Dendritic cell treated with granulocyte-macrophage colony-stimulating factor and Interleukin-4, amounts not matched to agents 40 ng/mL and 50 ng/mL, for 4 days (primary cell): Measurements from ENCODE around the gene DUSP22.

Source experiments
- H3K27ac Mint-ChIP-seq: one replicate; pipeline ENCODE4 v1.8.0; 2022; ENCODE audit warnings: mild to moderate bottlenecking, mixed read lengths
- H3K27me3 Mint-ChIP-seq: one replicate; pipeline ENCODE4 v1.8.0; 2022; ENCODE audit warnings: mild to moderate bottlenecking, mixed read lengths
- H3K36me3 Mint-ChIP-seq: one replicate; pipeline ENCODE4 v1.8.0; 2022; ENCODE audit warnings: low read depth, mixed read lengths
- H3K4me1 Mint-ChIP-seq: one replicate; pipeline ENCODE4 v1.8.0; 2022; ENCODE audit warnings: low read depth, mixed read lengths
- H3K4me3 Mint-ChIP-seq: one replicate; pipeline ENCODE4 v1.8.0; 2022; ENCODE audit warnings: mild to moderate bottlenecking, moderate library complexity, mixed read lengths
- H3K9me3 Mint-ChIP-seq: one replicate; pipeline ENCODE4 v1.8.0; 2022; ENCODE audit warnings: mixed read lengths
- intact Hi-C: fragments of 100-400 bp; cut with micrococcal nuclease; formaldehyde crosslinking; loops from one replicate; pipeline ENCODE4 v1.15.0; 2022

DUSP22 gene

DNA sequence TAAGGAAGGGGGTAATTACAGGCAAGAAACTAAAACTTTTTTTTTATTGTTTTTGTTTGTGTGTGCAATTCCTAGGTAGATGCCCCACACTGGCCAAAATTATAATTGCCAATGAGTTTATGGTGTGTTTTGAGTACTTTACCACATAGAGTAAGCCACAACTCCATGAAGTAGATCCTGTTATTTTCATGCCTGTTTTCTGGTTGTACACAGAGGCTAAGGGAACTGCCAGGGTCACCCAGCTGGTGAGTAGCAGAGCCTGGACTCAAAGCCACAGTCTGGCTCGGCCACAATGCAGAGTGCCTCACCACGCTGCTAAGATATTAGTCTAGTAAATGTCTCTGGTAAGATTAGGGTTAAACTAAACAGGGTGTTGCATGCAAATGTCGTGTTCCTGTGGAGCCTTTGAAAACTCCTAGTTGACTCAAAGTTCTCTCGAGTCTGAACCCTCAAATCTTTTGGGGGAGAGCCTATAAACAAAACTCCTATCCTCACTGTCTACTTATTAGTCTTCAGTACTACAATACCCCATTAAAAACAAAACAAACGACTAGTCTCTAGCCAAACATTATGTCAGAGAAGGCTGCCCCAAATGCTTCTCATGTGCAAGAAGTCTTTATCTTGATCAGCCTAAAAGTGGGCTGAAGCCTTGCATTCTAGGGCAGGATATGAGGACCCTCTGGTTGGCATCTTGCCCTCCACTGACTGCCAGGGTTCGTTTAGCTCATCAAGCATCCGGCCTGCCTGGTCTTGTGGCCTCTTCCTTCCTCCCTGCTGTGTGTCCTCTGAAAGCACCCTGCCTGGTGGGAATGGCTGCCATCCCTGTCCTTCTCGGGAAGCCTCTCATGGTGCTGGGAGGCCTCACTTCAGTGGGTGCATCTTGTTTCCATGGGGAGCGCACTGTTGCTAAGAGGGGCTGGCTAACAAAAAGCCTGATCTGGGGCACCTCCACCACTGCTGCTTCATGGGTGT lies 4.2 kb downstream of the DUSP22 start:
- peaks cover 24% of the 10 kb centered on the region for H3K4me1 Mint-ChIP-seq
- no peaks in the 10 kb centered on the region for H3K27me3 Mint-ChIP-seq
- H3K4me3 Mint-ChIP-seq: peak overlapping the region; percentile 48
- H3K27ac Mint-ChIP-seq: no peak overlapping the region
- H3K36me3 Mint-ChIP-seq: peaks cover 16% of the 10 kb centered on the region
- no peaks in the 10 kb centered on the region for H3K9me3 Mint-ChIP-seq
- intact Hi-C loops: no loop called here

DNA sequence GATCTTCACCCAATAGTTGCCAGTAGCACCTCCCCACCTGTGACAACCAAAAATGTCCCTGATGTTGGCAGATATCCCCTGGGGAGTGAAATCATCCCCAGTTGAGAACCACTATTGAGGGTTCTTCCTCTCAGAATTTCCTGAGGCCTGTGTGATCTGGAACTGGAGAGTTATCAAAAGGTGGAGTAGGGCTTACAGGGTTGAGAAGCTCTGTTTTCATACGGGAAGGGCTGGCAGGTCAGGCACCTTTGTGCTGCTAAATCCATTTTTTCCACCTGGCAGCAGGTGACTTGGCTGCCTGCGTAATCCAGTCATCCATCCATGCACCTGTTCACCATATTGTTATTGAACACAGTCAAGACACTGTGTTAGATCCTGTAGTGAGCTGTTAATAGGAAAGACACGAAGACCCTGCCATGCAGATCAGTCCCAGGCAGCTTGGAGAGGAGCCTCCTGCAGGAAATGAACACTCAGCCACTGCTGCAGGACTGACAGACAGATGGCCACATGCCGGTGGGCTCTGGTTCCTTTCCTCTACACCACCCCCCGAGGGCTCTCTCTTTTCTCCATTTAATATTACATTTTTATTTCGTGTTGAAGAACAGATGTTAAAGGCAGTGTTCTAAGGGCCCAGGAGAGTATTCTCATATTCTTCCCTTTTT lies 5.4 kb downstream of the DUSP22 start:
- Mint-ChIP-seq H3K4me1 (peaks cover 24% of the 10 kb centered on the region), H3K4me3 (no peak overlapping the region), H3K36me3 (peaks cover 10% of the 10 kb centered on the region), H3K27ac (no peak overlapping the region), H3K27me3 (no peaks in the 10 kb centered on the region), H3K9me3 (no peaks in the 10 kb centered on the region)
- intact Hi-C loops: no loop called here

DNA sequence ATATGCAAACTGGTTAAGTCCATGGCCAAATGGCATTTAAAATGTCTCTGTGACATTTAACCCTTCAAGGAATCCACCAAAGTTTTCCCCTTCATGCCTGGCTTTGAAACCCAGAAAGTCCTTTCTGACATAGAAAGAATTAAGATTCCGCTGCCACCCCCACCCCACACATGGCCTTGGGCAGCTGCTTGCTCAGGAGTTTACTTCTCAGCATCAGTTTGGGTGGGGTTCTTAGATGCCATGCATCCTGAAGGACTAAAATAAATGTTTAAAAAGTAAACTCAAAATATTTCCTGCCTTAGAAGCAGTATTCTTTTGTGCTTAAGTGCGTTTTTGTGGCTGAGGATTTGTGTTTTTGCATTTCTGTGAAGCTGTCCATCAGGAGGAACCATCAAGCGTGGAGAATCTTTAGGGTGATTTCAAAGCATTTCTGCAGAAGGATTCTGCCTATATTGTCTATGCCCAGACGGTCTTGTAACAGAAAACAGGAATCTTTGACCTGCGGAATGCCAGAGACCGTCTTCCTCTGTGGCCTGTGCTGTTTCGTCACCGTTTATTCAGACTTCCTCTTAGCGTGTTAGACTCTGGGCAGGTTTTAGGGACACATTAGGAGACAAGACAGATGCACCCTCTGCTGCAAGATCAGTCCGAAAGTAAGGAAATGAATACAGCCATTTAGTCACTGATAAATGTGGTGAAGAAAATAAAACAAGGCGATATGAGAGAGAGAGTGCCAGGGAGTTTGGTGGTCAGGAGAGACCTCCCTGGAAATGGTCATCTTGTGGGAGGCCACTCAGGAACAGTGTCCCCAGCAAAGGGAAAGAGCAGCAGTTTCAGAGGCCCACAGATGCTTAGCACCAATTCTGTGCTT lies 6.2 kb downstream of the DUSP22 start:
- no peak overlapping the region for H3K27ac Mint-ChIP-seq
- peaks cover 17% of the 10 kb centered on the region for H3K4me1 Mint-ChIP-seq
- no peak overlapping the region for H3K4me3 Mint-ChIP-seq
- no peaks in the 10 kb centered on the region for H3K9me3 Mint-ChIP-seq
- intact Hi-C loops: no loop called here
- no peaks in the 10 kb centered on the region for H3K27me3 Mint-ChIP-seq
- peaks cover 2% of the 10 kb centered on the region for H3K36me3 Mint-ChIP-seq

DNA sequence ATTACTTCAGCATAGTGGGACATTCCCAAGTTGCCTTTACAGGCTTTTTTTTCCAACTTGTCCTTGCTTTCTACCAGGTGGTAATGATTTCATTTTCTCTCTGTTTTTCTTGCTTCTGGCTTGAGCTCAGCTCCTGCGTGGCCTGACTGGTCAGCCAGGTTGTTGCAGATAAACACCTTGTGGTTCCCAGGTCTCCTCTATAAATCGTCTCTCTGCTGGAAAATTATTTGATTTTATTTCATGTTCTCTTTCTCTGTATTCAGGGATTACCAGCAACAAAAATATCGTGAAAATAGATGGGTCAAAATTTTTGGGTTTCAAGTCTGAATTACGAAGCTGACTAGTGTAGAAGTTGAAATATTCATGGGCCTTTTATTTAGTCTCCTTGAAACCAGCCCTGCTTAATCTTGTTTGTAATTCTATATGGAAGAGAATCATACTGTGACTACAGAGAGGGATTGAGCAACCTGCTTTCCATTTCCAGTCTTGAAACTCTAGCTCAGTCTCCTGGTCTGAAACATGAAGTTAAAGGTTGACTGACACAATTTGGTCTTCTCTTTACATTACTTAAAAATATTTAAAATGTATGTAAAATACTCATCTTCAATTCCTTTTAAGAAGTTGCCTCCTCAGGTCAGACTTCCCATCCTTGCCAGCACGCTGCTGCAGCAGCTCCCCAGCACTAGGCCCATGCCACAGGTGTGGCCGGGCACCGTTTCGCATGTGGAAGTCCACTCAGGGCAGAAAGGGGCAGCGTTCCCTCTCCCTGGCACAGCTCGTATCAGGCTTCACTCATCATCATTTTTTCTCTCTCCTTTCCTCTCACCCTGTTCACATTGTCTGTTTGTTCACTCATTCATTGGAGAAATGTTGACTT lies 7.1 kb downstream of the DUSP22 start:
- no peak overlapping the region for H3K4me3 Mint-ChIP-seq
- intact Hi-C loops: no loop called here
- H3K27ac Mint-ChIP-seq: no peak overlapping the region

DNA sequence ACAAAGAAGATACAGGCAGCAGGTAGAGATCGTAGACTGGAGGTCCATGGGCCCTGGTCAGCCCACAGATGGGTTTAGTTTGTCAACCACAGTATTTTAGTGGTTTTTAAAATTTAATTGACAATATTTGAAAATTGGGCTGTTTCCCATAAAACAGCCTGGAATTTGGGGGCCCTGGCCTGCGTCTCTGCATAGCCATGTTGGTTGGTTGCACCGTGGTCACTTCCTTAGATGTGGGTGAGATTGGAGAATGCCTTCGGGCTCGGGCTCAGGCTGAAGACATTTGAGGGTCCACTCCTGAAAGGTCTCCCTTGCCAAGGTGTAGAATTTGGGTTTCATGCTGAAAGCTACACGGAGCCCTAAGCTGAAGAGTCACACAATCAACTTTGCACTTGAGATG lies 7.7 kb downstream of the DUSP22 start:
- intact Hi-C loops: no loop called here
- no peaks in the 10 kb centered on the region for H3K9me3 Mint-ChIP-seq
- no peak overlapping the region for H3K4me3 Mint-ChIP-seq
- H3K27me3 Mint-ChIP-seq: no peaks in the 10 kb centered on the region
- H3K27ac Mint-ChIP-seq: no peak overlapping the region
- no peaks in the 10 kb centered on the region for H3K36me3 Mint-ChIP-seq
- peaks cover 14% of the 10 kb centered on the region for H3K4me1 Mint-ChIP-seq

More for the DNA sequence above, 7.1 kb downstream of the DUSP22 start:
- Mint-ChIP-seq H3K4me1 (peaks cover 14% of the 10 kb centered on the region), H3K36me3 (no peaks in the 10 kb centered on the region), H3K27me3 (no peaks in the 10 kb centered on the region), H3K9me3 (no peaks in the 10 kb centered on the region)

DNA sequence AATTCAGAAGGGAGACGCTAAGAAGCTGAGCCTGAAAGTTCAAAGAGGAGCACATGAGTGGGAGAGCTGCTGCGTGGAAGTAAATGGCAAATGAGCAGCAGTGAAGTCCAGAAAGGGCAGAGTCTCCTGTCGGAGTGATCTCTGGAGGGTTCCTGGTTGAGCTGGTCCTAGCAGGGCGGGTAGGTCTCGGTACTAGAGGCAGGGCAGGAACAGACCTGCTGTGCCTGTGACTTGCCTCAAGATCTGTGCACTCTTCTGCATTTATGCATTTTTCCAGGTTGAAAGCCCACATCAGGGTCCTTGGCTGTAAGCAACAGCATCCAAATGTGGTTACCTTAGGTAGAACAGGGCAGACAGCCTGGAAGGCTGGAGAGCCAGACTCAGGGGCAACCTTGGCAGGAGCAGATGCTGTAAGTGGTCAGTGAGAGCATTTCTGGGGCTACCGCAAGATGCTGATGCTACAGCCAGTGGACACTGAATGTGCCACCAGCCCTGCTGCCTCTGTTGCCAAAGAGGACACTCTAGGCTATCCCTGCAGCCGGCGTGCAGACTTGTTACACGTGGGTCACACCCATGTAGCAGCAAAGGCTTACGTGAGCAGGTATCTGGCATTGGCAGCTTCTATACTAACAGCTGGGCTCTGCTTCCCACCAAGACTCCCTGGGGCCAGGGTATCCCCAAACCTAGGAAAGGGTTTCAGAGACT lies 8.4 kb downstream of the DUSP22 start:
- Mint-ChIP-seq H3K27me3 (no peaks in the 10 kb centered on the region), H3K27ac (no peak overlapping the region), H3K4me3 (no peak overlapping the region), H3K36me3 (no peaks in the 10 kb centered on the region), H3K4me1 (peaks cover 8% of the 10 kb centered on the region), H3K9me3 (no peaks in the 10 kb centered on the region)
- intact Hi-C loops: no loop called here

DNA sequence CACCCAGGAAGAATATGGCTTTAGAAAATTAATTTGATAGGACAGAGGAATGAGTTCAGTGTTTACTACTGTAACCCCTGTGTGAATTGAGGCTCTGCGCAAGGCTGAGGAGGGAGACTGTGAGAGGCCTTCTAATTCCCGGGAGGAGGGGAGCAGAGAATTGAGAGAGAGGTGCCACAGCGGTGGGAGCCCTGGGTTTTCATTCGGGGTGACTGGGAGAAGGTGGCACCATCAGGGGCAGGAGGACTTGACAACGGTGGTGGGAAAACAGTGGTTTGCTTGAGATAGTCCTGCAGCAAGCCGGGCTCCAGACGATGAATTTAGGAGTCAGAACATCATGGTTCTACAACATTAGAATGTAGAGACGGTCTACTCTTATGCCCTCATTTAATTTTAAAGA lies 9.2 kb downstream of the DUSP22 start:
- no peak overlapping the region for H3K27ac Mint-ChIP-seq
- H3K36me3 Mint-ChIP-seq: no peaks in the 10 kb centered on the region
- H3K4me3 Mint-ChIP-seq: no peak overlapping the region
- no peaks in the 10 kb centered on the region for H3K27me3 Mint-ChIP-seq
- H3K4me1 Mint-ChIP-seq: peaks cover 7% of the 10 kb centered on the region
- H3K9me3 Mint-ChIP-seq: no peaks in the 10 kb centered on the region
- intact Hi-C loops: no loop called here

DNA sequence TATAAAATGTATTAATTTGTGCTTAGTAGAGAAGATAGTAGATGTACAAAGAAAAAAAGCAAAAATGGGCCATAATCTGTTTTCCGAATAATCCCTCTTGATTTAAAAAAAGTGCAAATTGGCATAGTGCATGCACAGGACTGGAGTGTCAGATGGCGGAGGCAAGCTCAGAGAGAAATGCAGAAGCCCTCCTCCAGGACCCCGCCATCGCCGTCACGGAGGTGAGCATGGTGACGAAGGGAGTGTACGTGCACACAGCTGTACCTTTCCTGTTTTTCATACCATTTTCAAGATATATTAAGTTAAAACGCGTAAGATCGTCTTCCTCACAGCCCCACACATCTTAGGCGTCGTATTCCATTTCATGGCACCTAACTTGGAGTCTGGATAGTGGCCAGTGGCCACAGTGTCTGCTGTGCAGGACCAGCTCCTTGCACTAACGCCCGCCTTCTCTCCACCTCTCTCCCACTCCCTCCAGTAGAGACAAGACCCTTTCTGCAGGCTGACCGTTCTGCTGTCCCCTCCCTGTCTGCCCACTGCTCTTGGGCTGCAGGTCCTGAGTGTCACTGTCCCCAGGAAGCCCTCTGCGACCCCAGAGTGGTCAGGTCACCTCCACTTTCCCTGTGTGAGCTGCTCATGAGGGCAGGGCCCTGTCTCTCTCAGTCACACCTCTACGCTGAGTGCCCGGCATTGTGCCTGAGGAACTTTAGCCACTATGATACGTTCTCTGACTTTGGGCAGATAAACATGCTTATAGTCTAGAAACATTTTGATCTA lies 9.8 kb downstream of the DUSP22 start:
- no peak overlapping the region for H3K4me3 Mint-ChIP-seq
- H3K4me1 Mint-ChIP-seq: peaks cover 7% of the 10 kb centered on the region
- no peaks in the 10 kb centered on the region for H3K27me3 Mint-ChIP-seq
- intact Hi-C loops: no loop called here
- no peaks in the 10 kb centered on the region for H3K36me3 Mint-ChIP-seq
- H3K9me3 Mint-ChIP-seq: no peaks in the 10 kb centered on the region
- H3K27ac Mint-ChIP-seq: no peak overlapping the region

DNA sequence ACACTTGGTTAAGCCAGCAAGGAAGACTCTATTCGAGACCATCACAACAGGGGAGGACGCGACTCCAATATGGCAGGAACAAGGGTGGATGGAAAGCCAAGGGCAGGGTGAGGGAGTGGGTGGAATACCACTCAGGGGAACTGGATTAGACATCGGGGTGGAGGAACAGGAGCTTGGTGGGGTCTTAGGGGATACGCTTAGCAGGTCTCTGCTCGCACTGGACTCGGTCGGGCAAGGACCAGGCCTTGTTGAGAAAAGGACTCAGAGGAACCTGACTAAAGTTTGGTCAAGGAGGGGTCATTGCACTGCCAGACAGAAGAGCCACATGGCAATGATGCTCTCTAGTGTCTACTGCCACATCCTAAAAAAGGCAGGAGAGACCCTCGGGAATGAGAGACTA lies 10.5 kb downstream of the DUSP22 start:
- no peak overlapping the region for H3K4me3 Mint-ChIP-seq
- peaks cover 7% of the 10 kb centered on the region for H3K4me1 Mint-ChIP-seq
- no peak overlapping the region for H3K27ac Mint-ChIP-seq
- intact Hi-C loops: no loop called here
- H3K36me3 Mint-ChIP-seq: no peaks in the 10 kb centered on the region
- H3K27me3 Mint-ChIP-seq: no peaks in the 10 kb centered on the region
- H3K9me3 Mint-ChIP-seq: no peaks in the 10 kb centered on the region

DNA sequence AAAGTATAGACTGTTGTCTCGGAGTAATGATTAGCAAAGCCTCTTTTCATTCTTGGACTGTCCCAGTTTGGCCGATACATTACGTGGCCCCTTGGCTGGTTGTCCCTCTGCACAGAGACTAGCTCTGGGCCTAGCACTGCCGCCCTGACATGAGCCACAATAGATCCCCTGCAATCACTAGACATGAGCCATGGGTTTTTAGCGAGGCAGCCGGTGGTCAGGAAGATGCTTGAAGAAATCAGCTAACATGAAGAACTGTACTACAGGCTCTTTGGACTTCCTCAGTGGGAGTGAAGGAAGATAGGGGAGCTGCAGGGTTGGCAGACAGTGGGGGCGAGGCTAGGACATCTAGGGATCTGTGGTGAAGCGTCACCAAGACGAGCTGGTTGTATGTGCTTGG lies 11.0 kb downstream of the DUSP22 start:
- intact Hi-C loops: no loop called here
- Mint-ChIP-seq H3K36me3 (no peaks in the 10 kb centered on the region), H3K4me1 (peaks cover 7% of the 10 kb centered on the region), H3K9me3 (no peaks in the 10 kb centered on the region), H3K27ac (no peak overlapping the region), H3K27me3 (no peaks in the 10 kb centered on the region), H3K4me3 (no peak overlapping the region)

DNA sequence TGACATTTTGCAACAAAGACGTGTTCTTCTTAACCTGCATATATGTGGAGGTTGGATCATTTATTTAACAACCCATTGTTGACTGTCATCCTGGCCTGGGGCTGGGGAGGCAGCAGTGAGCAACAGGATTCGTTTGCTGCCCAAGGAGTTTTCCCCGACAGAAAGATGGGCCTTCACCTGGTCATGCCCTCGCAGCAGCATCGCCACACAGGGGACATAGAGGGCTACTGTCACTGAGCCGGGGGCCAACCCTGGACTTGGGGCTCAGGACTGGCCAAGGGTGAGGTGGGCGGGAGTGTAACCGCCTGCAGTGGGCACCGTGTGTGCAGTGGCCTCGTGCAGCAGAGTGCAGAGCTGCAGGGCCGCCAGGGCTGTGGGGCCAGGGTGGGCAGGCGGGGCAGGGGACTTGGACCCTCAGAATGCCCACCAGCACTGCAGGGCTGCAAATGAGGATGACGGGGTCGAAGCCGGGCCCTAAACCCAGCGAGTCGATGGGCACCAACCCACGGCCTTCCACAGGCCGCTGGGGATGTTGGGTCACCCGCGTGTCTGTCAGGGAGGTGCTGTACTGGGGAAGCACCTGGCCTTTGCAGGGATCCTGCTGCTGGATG lies 11.8 kb downstream of the DUSP22 start:
- Mint-ChIP-seq H3K27me3 (no peaks in the 10 kb centered on the region), H3K4me3 (no peak overlapping the region)

DNA sequence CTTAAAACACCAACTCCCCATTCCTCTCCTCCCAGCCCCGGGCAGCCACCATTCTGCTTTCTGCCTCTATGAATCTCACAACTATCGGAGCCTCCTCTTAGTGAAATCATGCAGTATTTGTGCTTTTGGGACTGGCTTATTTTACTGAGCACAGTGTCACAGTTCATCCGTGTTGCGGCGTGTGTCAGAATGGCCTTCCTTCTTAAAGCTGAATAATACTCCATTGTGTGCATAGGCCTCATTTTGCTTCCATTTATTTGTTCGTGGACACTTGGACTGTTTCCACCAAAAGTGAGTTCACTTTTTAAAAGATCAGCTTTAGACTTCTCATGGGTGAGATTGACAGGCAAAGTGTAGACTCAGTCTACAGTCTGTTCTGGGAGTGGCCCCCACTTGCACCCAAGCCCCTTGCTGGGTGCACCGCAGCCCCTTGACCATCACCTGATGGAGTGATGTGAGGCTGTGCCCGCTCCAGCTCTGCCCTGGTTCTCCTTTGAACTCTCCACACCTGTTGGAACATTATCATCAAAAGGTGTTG lies 12.6 kb downstream of the DUSP22 start:
- Mint-ChIP-seq H3K36me3 (peaks cover 3% of the 10 kb centered on the region), H3K9me3 (no peaks in the 10 kb centered on the region), H3K27me3 (no peaks in the 10 kb centered on the region), H3K4me1 (peaks cover 22% of the 10 kb centered on the region), H3K27ac (no peak overlapping the region), H3K4me3 (no peak overlapping the region)
- intact Hi-C loops: no loop called here

More for the DNA sequence above, 11.8 kb downstream of the DUSP22 start:
- H3K4me1 Mint-ChIP-seq: peaks cover 14% of the 10 kb centered on the region
- no peaks in the 10 kb centered on the region for H3K9me3 Mint-ChIP-seq
- intact Hi-C loops: no loop called here
- no peaks in the 10 kb centered on the region for H3K36me3 Mint-ChIP-seq
- H3K27ac Mint-ChIP-seq: no peak overlapping the region
